WERI-Rb-1 (cell line): ENCODE measurements around the gene HIVEP3.

Experiments used
- DNase-seq: peaks from one replicate; pipeline ENCODE4 v3.0.0-alpha.2; 2020
- H3K27ac ChIP-seq: fragments of 250-450 bp; sonication (Bioruptor Pico); 2 replicates; pipeline ENCODE4 v1.5.1; 2020; ENCODE audit warnings: mild to moderate bottlenecking, moderate library complexity
- H3K27me3 ChIP-seq: fragments of 250-450 bp; sonication (Bioruptor Pico); 2 replicates; pipeline ENCODE4 v1.5.1; 2021; ENCODE audit warnings: mild to moderate bottlenecking, low read depth, moderate library complexity; ENCODE audit not compliant: insufficient read depth, severe bottlenecking
- H3K36me3 ChIP-seq: fragments of 250-450 bp; sonication (Bioruptor Pico); 2 replicates; pipeline ENCODE4 v1.5.1; 2020; ENCODE audit warnings: mild to moderate bottlenecking, moderate library complexity
- H3K4me3 ChIP-seq: 2 replicates; pipeline ENCODE4 v1.5.1; 2011; ENCODE audit warnings: low read depth, mild to moderate bottlenecking, control low read depth, low read length
- H3K9me3 ChIP-seq: fragments of 250-450 bp; sonication (Bioruptor Pico); 2 replicates; pipeline ENCODE4 v1.5.1; 2021; ENCODE audit warnings: mild to moderate bottlenecking, moderate library complexity; ENCODE audit not compliant: severe bottlenecking
- TF ChIP-seq, protein P1 (sequence below): IDR thresholded peaks from 2 replicates; pipeline ENCODE4 v1.5.1; 2011; ENCODE audit warnings: low read depth, mild to moderate bottlenecking, control low read depth, inconsistent platforms, low read length

The HIVEP3 gene

DNA sequence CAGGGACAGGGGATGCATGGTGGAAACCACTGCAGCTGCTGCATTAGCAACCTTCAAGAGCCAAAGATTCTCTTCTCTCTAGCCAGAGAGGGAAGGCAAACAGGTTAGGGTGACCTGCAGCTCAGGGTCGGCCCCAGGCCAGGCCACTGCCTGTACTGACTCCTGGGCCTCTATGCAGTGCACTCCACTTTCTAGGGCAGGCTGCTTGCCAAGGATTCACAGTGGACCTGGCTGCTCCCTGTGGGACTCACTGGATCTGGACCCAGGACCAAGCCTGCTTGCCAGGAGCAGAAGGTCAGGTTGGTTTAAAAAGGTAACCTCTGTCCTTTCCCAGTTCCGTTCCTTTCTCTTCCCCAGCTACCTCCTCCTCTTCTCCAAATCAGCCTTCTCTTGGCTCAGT lies 52.4 kb downstream of the HIVEP3 start:
- H3K27ac ChIP-seq = no peak overlapping the region

DNA sequence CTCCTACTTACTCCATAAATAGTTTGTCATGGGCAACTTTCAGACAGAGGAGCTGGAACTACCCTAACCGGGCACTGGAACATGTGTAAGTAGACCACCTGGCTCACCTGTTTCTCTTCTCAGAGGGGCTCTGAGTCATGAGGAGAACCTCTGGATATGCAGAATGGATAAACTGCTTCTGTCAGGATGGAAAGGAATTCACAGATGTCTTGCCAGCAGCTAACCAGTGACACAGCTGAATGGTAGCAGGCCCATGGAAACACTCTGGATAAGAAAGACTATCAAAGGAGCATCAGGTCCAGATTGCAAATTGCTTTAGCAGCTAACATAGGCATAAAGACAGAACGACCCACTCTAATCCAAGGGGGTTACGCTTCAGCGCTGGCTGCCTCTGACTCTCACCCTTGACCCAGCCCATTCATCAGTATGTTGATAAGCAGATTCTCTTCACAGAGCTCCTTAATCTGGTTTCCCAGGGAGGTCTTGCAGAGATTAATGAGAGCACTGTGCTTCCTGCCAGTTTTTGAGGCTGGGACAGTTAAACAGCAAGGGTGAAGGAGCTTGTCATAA lies 54.2 kb downstream of the HIVEP3 start:
- no peaks in the 10 kb centered on the region for H3K27me3 ChIP-seq
- no peaks in the 10 kb centered on the region for H3K36me3 ChIP-seq
- DNase-seq = peak; percentile 73
- TF ChIP-seq, protein P1, sequence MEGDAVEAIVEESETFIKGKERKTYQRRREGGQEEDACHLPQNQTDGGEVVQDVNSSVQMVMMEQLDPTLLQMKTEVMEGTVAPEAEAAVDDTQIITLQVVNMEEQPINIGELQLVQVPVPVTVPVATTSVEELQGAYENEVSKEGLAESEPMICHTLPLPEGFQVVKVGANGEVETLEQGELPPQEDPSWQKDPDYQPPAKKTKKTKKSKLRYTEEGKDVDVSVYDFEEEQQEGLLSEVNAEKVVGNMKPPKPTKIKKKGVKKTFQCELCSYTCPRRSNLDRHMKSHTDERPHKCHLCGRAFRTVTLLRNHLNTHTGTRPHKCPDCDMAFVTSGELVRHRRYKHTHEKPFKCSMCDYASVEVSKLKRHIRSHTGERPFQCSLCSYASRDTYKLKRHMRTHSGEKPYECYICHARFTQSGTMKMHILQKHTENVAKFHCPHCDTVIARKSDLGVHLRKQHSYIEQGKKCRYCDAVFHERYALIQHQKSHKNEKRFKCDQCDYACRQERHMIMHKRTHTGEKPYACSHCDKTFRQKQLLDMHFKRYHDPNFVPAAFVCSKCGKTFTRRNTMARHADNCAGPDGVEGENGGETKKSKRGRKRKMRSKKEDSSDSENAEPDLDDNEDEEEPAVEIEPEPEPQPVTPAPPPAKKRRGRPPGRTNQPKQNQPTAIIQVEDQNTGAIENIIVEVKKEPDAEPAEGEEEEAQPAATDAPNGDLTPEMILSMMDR = no peak
- no peaks in the 10 kb centered on the region for H3K9me3 ChIP-seq
- H3K27ac ChIP-seq = peak overlapping the region; percentile 21; the same call in 1 of the 2 replicates
- H3K4me3 ChIP-seq = no peak overlapping the region

More for the DNA sequence above, 52.4 kb downstream of the HIVEP3 start:
- Histone ChIP-seq H3K27me3 (no peaks in the 10 kb centered on the region), H3K4me3 (no peak overlapping the region), H3K9me3 (no peaks in the 10 kb centered on the region), H3K36me3 (no peaks in the 10 kb centered on the region)
- TF ChIP-seq, protein P1 = no peak
- DNase-seq = no peak

DNA sequence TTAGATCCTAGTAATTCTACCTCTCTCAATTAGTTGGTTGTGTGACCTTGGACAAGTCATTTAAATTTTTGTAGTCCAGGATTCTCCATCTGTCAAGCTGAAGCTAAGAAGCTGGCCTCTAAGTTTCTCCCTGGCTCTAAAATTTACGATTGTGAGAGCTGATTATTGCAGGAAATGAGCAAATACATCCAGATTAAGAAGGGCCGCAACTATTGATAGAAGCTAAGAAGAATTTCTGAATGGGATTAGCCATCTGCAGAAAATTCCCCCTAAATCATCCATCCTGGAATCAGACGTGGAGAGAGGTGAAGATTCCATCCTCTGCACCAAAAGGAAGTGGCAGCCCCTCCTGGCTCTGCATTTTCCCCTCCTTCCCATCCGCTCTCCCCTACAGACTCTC lies 55.0 kb downstream of the HIVEP3 start:
- H3K27me3 ChIP-seq = no peaks in the 10 kb centered on the region
- H3K27ac ChIP-seq = no peak overlapping the region
- TF ChIP-seq, protein P1 = no peak
- H3K4me3 ChIP-seq = no peak overlapping the region
- H3K36me3 ChIP-seq = no peaks in the 10 kb centered on the region
- no peak for DNase-seq
- H3K9me3 ChIP-seq = no peaks in the 10 kb centered on the region

DNA sequence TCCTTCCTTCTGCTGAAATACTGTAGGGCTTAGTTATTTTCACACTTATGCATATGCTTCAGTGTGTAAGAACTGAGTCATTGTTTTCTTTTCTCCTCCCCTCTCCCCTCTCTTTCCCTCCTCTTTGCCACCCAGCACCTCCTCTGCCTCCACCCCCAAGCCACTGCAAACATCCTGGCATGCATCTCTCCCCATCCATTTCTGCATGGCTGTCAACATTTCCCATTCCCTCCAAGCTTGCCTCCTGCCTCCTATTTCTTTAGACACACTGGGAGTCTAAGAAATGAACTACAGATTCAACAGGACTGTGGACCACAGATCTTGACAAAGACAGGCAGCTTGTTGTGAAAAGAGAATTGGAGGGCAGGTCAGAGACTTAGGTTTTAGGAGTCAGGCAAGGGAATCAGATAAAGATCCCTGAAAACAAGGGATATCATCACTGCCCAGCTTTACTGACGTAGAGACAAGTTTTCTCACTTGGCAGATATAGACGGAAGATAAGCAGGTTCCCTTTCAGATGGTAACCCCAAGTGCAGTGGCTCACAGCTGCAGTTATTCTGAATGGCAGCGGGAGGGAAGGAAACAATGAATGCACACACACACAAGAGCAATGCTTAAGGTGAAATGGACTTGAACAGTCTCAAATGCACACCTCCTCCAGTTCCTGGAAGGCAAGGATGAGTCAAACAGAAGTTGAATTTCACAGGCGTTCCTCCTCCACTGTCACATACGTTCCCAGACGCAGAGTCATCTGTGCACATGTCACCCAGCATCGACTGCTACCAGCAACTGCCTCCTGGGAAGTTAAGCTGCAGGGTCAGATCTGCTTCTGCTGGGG lies 56.1 kb downstream of the HIVEP3 start:
- Histone ChIP-seq H3K27ac (no peak overlapping the region), H3K9me3 (no peaks in the 10 kb centered on the region)
- peak; percentile 40 for DNase-seq

DNA sequence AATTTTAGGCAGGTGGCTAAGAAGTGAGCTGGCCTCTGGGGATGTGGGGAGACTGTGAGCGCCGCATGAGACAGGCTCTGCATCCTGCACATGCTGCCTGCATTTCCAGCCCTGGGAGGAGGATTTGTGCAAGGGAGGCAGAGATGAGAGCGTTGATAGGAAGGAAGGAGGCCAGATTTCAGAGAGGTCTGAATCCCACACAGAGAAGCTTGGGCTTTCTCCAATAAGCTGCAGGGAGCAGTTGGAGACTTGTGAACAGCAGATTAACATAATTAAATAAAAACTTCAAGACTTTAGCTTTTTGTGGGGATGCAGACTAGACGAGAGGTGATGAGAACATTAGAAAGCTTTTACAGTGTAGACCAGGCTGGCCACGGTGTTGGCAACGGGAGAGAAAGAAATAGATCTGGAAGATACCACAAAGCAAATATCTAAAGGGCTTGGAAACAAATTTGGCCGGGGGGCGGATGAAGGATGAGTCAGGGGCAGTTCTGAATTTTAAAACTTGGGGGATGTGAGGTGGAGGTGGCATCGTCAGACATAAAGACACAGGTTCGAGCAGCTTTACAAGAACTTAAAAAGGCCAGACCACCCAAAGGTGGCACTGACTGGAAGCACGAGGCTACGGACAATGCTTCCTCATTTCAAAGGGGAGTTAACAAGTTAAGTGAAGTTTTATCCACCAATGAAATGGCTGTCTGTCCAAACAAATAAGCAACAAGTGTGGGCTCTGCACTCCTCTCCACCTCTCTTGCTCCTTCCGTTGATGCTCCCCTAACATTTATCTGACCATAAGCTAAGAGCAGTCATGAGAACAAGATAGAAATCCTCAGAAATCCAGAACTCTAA lies 57.0 kb downstream of the HIVEP3 start:
- Histone ChIP-seq H3K4me3 (no peak overlapping the region), H3K9me3 (no peaks in the 10 kb centered on the region), H3K27ac (no peak overlapping the region), H3K27me3 (no peaks in the 10 kb centered on the region), H3K36me3 (no peaks in the 10 kb centered on the region)
- TF ChIP-seq, protein P1 = no peak
- DNase-seq = no peak

More for the DNA sequence above, 56.1 kb downstream of the HIVEP3 start:
- H3K27me3 ChIP-seq = no peaks in the 10 kb centered on the region
- H3K36me3 ChIP-seq = no peaks in the 10 kb centered on the region
- TF ChIP-seq, protein P1 = no peak
- H3K4me3 ChIP-seq = no peak overlapping the region
